Kidney tubule cell (primary cell): Measurements from ENCODE around the gene TMEM26.

Source experiments
- DNase-seq: peaks from one replicate; pipeline ENCODE4 v3.0.0-alpha.2; 2018; ENCODE audit warnings: low spot score

Gene TMEM26

GRCh38 chr10:61452655-61453641 lies at the start of gene TMEM26:
Gene TMEM26, minus strand, starts transcription at chr10:61453381. Its CDS starts 300 bp downstream, at chr10:61453081.
- peak; percentile 24 for DNase-seq

GRCh38 chr10:61500460-61500859 lies 47.3 kb upstream of the TMEM26 start:
- no peak for DNase-seq

GRCh38 chr10:61492364-61492995 lies 39.3 kb upstream of the TMEM26 start:
- DNase-seq, result no peak

- peak; percentile 32 for DNase-seq
Measured at GRCh38 chr10:61487506-61487905, 34.3 kb upstream of the TMEM26 start.

- no peak for DNase-seq
Measured at GRCh38 chr10:61486738-61487396, 33.7 kb upstream of the TMEM26 start.

DNA sequence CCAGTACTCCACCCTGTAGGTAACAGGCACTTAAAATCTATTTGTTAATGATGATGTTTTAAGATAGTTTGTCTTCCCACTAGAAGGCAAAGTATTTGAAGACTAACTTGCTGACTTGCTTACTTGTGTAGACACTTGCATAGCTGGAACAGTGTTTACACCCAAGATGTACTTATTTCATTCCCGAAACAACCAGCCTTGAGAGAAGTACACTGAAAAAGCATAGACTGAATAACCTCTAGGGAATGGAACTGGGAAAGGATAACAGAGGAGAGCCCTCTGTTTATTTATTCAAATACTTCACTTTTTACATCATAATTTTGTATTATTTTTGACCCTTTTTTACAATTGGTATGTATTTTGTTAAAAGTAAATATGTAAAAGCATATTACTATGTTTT lies 33.1 kb upstream of the TMEM26 start:
- DNase-seq, result no peak

DNA sequence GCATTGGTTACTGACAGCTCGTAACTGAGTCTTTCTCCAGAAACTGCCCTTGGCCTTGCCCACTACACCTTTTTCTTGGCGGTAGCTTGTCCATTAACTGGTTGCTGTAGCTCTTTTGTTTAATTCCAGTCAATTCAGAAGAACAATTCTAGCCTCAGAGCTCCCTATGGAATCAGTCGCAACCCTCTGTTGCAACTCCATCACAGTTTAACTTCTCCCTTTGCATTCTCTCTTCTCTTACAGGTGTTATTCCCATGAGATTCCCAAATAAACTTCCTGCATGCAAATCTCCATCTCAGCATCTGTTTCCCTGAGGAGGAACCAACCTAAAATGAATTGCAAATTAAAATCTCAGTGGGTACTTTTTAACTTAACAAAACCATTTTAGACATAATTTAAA lies 28.4 kb upstream of the TMEM26 start:
- DNase-seq, result no peak

DNA sequence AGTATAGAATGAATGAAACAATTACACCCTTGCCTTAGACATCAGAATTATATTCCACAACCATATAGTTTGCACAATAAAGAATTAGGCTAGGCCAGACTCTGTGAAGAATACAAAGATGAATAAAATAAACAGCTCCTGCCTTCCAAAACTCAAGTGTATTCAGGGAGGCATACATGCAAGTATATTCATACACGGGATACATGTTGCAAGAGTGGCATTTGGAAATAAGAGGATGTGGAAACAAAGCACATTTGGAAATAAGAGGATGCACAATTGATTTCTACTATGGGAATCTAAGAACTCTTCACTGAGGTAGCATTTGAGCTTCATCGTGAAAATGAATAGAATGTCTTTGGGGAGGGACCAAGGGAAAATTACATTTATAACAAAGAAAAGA lies 27.0 kb upstream of the TMEM26 start:
- DNase-seq, result no peak

GRCh38 chr10:61478621-61479312 lies 25.6 kb upstream of the TMEM26 start:
- no peak for DNase-seq

DNA sequence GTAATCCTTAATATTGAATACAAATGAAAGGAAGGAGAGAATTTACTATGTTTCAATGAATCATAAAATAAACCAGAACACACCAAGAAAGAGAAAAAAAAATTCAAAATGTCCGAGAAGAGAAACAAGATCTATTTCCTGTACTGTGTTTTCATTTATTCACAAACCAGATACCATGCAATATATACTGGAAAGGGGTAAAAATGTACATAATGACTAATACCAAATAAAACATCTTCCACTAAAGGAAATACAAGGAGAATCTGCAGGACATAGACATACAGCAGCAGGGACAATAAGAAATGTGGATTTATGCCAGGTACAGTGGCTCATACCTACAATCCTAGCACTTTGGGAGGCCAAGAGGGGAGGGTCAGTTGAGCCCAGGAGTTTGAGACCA lies 24.3 kb upstream of the TMEM26 start:
- DNase-seq, result no peak

- no peak for DNase-seq
Measured at GRCh38 chr10:61476529-61476928, 23.3 kb upstream of the TMEM26 start.

DNA sequence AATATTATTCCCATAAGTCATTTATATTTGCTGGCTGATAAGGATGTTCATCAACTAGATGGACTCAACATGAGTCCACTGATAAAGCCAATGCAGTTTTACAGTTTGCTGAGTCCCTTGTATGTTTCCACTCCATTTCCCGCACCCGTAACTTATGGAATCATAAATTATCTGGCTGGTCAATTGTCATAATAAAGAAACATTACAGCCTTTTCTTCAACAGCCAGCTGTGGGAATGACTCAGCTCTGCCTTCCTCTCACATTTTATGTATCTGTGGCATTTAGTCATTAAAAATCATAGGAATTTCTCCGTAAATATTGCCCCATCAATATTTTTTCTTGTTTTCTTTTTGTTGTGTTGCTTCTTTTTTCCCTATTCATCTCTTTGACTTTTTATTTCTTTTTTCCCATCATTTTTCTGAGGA lies 22.3 kb upstream of the TMEM26 start:
- no peak for DNase-seq

- no peak for DNase-seq
Measured at GRCh38 chr10:61472090-61472674, 19.0 kb upstream of the TMEM26 start.

- no peak for DNase-seq
Measured at GRCh38 chr10:61471491-61471890, 18.3 kb upstream of the TMEM26 start.

GRCh38 chr10:61470740-61471139 lies 17.6 kb upstream of the TMEM26 start:
- DNase-seq, result no peak

- no peak for DNase-seq
Measured at GRCh38 chr10:61465901-61466632, 12.9 kb upstream of the TMEM26 start.

- no peak for DNase-seq
Measured at GRCh38 chr10:61465171-61465496, 12.0 kb upstream of the TMEM26 start.

DNA sequence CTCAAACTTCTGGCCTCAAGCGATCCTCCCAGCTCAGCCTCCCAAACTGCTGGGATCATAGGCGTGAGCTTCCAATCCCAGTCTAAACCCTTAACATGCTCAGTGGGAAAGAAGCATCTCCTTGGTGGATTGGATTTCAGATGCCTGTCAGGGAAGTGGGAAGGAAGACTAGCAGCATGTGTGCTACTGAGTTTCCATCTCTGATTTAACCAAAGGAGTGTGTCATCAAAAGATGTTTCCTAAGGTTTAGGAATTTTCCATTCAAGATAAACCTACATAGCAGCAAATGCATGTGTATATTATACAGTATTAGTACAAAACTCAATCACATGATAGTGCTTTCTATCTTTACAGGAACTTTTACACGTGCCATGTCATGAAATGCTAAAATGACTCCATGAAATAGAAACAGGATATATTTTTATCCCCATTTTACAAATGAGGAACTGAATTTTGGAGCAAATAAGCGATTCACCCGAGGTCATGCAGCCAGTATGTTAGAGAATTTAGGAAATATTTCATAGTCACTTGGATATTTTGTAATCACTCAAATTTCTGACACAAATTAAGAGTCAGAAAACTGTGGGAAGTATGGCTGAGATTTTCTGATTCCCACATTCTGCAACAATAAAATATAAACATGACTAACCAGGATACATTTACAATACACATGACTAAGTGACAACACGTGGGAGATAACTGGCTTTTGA lies 11.4 kb upstream of the TMEM26 start:
- no peak for DNase-seq

DNA sequence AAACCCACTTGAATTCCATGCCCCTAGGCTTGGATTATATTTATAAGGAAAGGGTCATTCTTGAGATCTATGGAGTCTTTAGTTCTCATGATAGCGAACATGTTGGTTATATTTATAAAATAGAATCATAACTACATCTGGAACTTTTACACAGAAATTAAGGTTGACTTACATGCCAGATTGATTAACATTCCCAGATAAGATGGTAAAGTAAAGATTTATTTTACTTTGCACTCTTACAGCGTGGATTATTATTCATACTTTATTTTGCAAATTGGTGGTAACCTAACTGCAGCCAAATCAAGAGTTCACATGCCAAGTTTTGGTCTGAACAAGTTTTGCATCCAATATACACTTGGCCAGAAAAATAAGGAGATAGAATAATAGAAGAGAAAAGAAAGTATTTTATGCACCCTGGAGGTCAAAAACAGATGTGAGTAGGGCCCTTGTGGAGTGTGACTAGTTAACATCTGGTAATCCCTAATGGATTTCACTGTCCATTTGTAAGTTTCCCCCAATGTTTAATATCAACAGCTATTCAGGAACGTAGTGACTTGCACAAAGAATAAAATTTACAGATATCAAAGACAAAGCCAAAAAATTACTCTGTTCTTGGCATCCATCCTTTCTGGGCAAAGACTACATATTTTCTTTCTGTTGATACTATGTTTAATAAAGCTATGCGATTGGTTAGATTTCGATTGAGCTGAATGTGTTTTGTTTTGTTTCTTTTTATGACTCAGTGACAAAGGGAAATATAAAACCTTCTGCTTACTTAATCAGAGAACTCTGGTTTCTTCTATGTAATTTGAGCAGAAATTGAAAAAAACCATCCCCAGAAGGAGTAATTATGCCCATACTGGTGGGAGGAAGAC lies 10.1 kb upstream of the TMEM26 start:
- no peak for DNase-seq

GRCh38 chr10:61460835-61461234 lies 7.7 kb upstream of the TMEM26 start:
- no peak for DNase-seq
